ENCODE measurements around the gene ATP6V0D1. TPM values are rescaled to one million over a fixed set of nuclear protein-coding genes. Genes with fewer than 3 reads are reported as not detected.
"Not testable (repeated sequence)": the region's sequence is repeated elsewhere in the genome, so short reads cannot be mapped to it uniquely, and the experiment has no call there.

The ATP6V0D1 gene
- total RNA-seq, 2 donors from 2014 or later = 53.7 to 102 TPM

- H3K27me3 ChIP-seq = no peaks in the 10 kb centered on the region
- peak overlapping the region in 3 of 4 donors; percentile 4 to 60 (median 24) for H3K27ac ChIP-seq
- 35 to 38% methylated on average over 4 of the region's 4 CpGs for WGBS, 2 donors
- TF ChIP-seq CTCF (IDR thresholded peaks at IDR 0.05) = no peak
- TF ChIP-seq POLR2A (IDR thresholded peaks at IDR 0.05) = no peak
- H3K4me1 ChIP-seq = peaks cover 15% of the 10 kb centered on the region
- ATAC-seq = no peak
- DNase-seq = no peak
- no peaks in the 10 kb centered on the region for H3K9me3 ChIP-seq
- intact Hi-C loops (cut with DNase I) = no loop called here
- H3K4me3 ChIP-seq = no peak overlapping the region
- no peaks in the 10 kb centered on the region for H3K36me3 ChIP-seq (replicated peaks in 1 of 2; ENCODE audit: insufficient read depth in 1 of 2, low read depth in 2 of 2)
Observed at GRCh38 chr16:67489401-67490083, 8.6 kb upstream of the ATP6V0D1 start.

- H3K27ac ChIP-seq; ATAC-seq; intact Hi-C loops (cut with DNase I); H3K27me3 ChIP-seq; H3K4me3 ChIP-seq; DNase-seq; H3K36me3 ChIP-seq (replicated peaks in 1 of 2; ENCODE audit: insufficient read depth in 1 of 2, low read depth in 2 of 2); H3K9me3 ChIP-seq: not testable (repeated sequence)
- WGBS, 2 donors = 79 to 87% methylated on average over 4 of the region's 4 CpGs
- peaks cover 28% of the 10 kb centered on the region for H3K4me1 ChIP-seq
Observed at GRCh38 chr16:67487561-67487960, 6.6 kb upstream of the ATP6V0D1 start.

- Histone ChIP-seq H3K27me3 (no peaks in the 10 kb centered on the region), H3K9me3 (no peaks in the 10 kb centered on the region), H3K36me3 (replicated peaks in 1 of 2; ENCODE audit: insufficient read depth in 1 of 2, low read depth in 2 of 2) (no peaks in the 10 kb centered on the region), H3K4me1 (peaks cover 36% of the 10 kb centered on the region), H3K27ac (no peak overlapping the region), H3K4me3 (no peak overlapping the region)
- no peak for ATAC-seq
- no peak for TF ChIP-seq CTCF (IDR thresholded peaks at IDR 0.05)
- TF ChIP-seq POLR2A (IDR thresholded peaks at IDR 0.05) = no peak
- intact Hi-C loops (cut with DNase I) = no loop called here
- 73 to 77% methylated on average over 2 to 3 of the region's 3 CpGs for WGBS, 2 donors
- DNase-seq = no peak
Observed at GRCh38 chr16:67486805-67487204, 5.8 kb upstream of the ATP6V0D1 start.

- Histone ChIP-seq H3K27ac (no peak overlapping the region), H3K4me3 (no peak overlapping the region), H3K27me3 (no peaks in the 10 kb centered on the region), H3K4me1 (peaks cover 40% of the 10 kb centered on the region), H3K9me3 (no peaks in the 10 kb centered on the region), H3K36me3 (replicated peaks in 1 of 2; ENCODE audit: insufficient read depth in 1 of 2, low read depth in 2 of 2) (no peaks in the 10 kb centered on the region)
- WGBS, 2 donors = 78 to 82% methylated on average over 10 to 12 of the region's 12 CpGs
- ATAC-seq (no peak), DNase-seq (no peak)
- intact Hi-C loops (cut with DNase I) = no loop called here
- TF ChIP-seq CTCF (IDR thresholded peaks at IDR 0.05) (no peak), POLR2A (IDR thresholded peaks at IDR 0.05) (no peak)
Observed at GRCh38 chr16:67483731-67484525, 3.0 kb upstream of the ATP6V0D1 start.

- Histone ChIP-seq H3K4me3 (no peak within 1 kb of the TSS), H3K9me3 (no peaks in the 10 kb centered on the region), H3K27me3 (no peaks in the 10 kb centered on the region), H3K36me3 (replicated peaks in 1 of 2; ENCODE audit: insufficient read depth in 1 of 2, low read depth in 2 of 2) (no peaks in the 10 kb centered on the region), H3K27ac (peak within 1 kb of the TSS in 3 of 4 donors; percentile 56 to 98 (median 93)), H3K4me1 (peaks cover 42% of the 10 kb centered on the region)
- WGBS, 2 donors = 83 to 91% methylated on average over 1 to 6 of the region's 6 CpGs
- TF ChIP-seq POLR2A (IDR thresholded peaks at IDR 0.05) (no peak), CTCF (IDR thresholded peaks at IDR 0.05) (no peak)
- intact Hi-C loops (cut with DNase I) = no loop called here
- DNase-seq (no peak), ATAC-seq (no peak)
Observed at GRCh38 chr16:67483150-67483549, 2.2 kb upstream of the ATP6V0D1 start, which contains the start of gene AGRP. Gene AGRP (minus strand): TSS chr16:67483547. CDS start chr16:67483398, 149 bp downstream.
